MCF 10A (cell line): ENCODE data around the gene PSMD2. TPM values are rescaled to one million over a fixed set of nuclear protein-coding genes. Genes with fewer than 3 reads are reported as not detected.
A peak's percentile ranks its signal among the peaks of the same experiment; 100 is the strongest.
"Not testable (repeated sequence)": the region's sequence is repeated elsewhere in the genome, so short reads cannot be mapped to it uniquely, and the experiment has no call there.

Experiments
- BruUV-seq: library from RNA; stranded (reverse); fragments of 400-500 nt; replicated peaks from 2 replicates; lab custom pipeline; 2021; lab: Mats Ljungman, UMichigan
- CTCF ChIA-PET: fragments of 300-600 bp; sonication (Branson Sonifier 250); formaldehyde crosslinking; extraction: SDS; loops from one replicate; lab custom pipeline; 2021; ENCODE audit warnings: antibody characterized with exemption, inconsistent platforms; lab: Yijun Ruan, JAX
- POLR2A ChIA-PET: fragments of 300-600, 350-650 bp; sonication (Branson Sonifier 250); formaldehyde crosslinking; extraction: SDS; loops from one replicate; lab custom pipeline; 2020; ENCODE audit warnings: antibody characterized with exemption, inconsistent platforms; lab: Yijun Ruan, JAX
- DNase-seq: peaks from one replicate; pipeline ENCODE4 v3.0.0-alpha.2; 2018; ENCODE audit not compliant: unreplicated experiment
- H3K27ac Mint-ChIP-seq: one replicate; pipeline ENCODE4 v1.8.0; 2022; ENCODE audit warnings: mild to moderate bottlenecking, low read depth, mixed read lengths; ENCODE audit not compliant: unreplicated experiment
- H3K27me3 Mint-ChIP-seq: one replicate; pipeline ENCODE4 v1.8.0; 2022; ENCODE audit warnings: mixed read lengths; ENCODE audit not compliant: insufficient read depth, unreplicated experiment
- H3K36me3 Mint-ChIP-seq: one replicate; pipeline ENCODE4 v1.8.0; 2022; ENCODE audit warnings: mild to moderate bottlenecking, moderate library complexity, mixed read lengths; ENCODE audit not compliant: insufficient read depth, unreplicated experiment
- H3K4me1 Mint-ChIP-seq: one replicate; pipeline ENCODE4 v1.8.0; 2022; ENCODE audit warnings: mixed read lengths; ENCODE audit not compliant: insufficient read depth, unreplicated experiment
- H3K4me3 Mint-ChIP-seq: one replicate; pipeline ENCODE4 v1.8.0; 2022; ENCODE audit warnings: mild to moderate bottlenecking, moderate library complexity, mixed read lengths; ENCODE audit not compliant: unreplicated experiment
- H3K9me3 Mint-ChIP-seq: one replicate; pipeline ENCODE4 v1.8.0; 2022; ENCODE audit warnings: mixed read lengths; ENCODE audit not compliant: unreplicated experiment
- intact Hi-C: fragments of 100-400 bp; cut with micrococcal nuclease; formaldehyde crosslinking; loops from 2 replicates; pipeline ENCODE4 v1.14.1; 2022
- total RNA-seq: library from RNA; stranded (reverse); gene quantifications from 2 replicates; pipeline ENCODE4 v1.2.3, GENCODE V29; 2022
- TF ChIP-seq, protein P1 (sequence below): fragments of 200-600 bp; IDR thresholded peaks from one replicate; pipeline ENCODE4 v1.8.0; 2022; ENCODE audit warnings: antibody characterized with exemption, mild to moderate bottlenecking; ENCODE audit not compliant: unreplicated experiment

PSMD2 gene
- total RNA-seq, 1 experiment from 2014 or later: 284 TPM

DNA sequence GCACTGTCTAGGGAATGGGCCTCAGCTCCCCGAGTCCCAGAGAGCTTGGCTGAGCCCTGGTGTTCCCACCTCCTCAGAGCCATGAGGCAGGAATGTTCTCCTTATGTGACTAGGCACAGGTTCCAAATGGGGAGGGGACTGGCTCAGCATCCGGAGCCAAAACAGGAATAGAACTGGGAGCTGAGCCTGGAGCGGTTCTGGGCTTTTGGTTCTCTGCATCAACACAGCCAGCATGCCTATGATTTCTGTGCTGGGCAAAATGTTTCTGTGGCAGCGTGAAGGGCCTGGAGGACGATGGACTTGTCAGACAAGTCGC lies 38.3 kb downstream of the PSMD2 start, which contains the start of gene FAM131A:
Gene FAM131A, plus strand, starts transcription at position 202 of the 316 bp plus-strand sequence. Its CDS starts 31 bp downstream, at position 233.
- Mint-ChIP-seq H3K9me3 (no peaks in the 10 kb centered on the region), H3K4me1 (peaks cover 44% of the 10 kb centered on the region), H3K4me3 (peak within 1 kb of the TSS; percentile 84), H3K27ac (peak within 1 kb of the TSS; percentile 89), H3K27me3 (no peaks in the 10 kb centered on the region), H3K36me3 (peaks cover 40% of the 10 kb centered on the region)
- DNase-seq: no peak
- POLR2A ChIA-PET: interaction anchor here (0.7 to 2.0 kb wide), 6 partner anchors 11 to 34 kb away, joined by 3 to 8 read pairs (median 3); no protein-coding TSS in a partner anchor
- TF ChIP-seq, protein P1, sequence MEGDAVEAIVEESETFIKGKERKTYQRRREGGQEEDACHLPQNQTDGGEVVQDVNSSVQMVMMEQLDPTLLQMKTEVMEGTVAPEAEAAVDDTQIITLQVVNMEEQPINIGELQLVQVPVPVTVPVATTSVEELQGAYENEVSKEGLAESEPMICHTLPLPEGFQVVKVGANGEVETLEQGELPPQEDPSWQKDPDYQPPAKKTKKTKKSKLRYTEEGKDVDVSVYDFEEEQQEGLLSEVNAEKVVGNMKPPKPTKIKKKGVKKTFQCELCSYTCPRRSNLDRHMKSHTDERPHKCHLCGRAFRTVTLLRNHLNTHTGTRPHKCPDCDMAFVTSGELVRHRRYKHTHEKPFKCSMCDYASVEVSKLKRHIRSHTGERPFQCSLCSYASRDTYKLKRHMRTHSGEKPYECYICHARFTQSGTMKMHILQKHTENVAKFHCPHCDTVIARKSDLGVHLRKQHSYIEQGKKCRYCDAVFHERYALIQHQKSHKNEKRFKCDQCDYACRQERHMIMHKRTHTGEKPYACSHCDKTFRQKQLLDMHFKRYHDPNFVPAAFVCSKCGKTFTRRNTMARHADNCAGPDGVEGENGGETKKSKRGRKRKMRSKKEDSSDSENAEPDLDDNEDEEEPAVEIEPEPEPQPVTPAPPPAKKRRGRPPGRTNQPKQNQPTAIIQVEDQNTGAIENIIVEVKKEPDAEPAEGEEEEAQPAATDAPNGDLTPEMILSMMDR: no peak
- intact Hi-C loops: no loop called here
- BruUV-seq: no TSS peak
- CTCF ChIA-PET: interaction anchor here (1.2 to 1.4 kb wide), 2 partner anchors 16 to 25 kb away, joined by 3 to 5 read pairs; partner anchors contain the start of genes CLCN2 and POLR2H

DNA sequence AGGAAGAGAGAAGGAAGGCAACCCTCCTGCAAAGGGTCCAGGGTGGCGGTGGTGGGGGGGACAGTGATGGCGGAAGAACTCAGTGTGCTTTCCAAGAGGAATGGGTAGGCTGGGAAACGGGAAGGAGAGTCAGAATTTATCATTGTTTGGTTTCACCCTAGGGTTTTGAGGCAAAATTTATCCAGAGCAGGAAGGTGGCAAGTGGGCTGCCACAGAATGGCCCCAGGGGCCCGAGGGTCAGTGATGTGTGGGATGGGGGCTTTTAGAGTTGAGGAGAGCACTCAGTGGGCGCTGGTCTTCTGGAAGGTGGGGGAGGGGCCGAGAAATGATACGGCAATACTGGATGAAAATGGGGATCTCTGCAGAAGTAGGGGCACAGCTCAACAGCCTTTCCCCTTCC lies 38.9 kb downstream of the PSMD2 start:
- ChIA-PET POLR2A (interaction anchor here (1.1 to 2.0 kb wide), 5 partner anchors 11 to 34 kb away, joined by 3 to 8 read pairs (median 3); no protein-coding TSS in a partner anchor), CTCF (interaction anchor here (2.0 kb wide), 1 partner anchor 17 kb away, joined by 8 read pairs; no protein-coding TSS in a partner anchor)
- BruUV-seq: no TSS peak
- Mint-ChIP-seq H3K27me3 (no peaks in the 10 kb centered on the region), H3K36me3 (peaks cover 33% of the 10 kb centered on the region), H3K4me1 (peaks cover 38% of the 10 kb centered on the region), H3K4me3 (no peak overlapping the region), H3K27ac (no peak overlapping the region), H3K9me3 (no peaks in the 10 kb centered on the region)
- DNase-seq: no peak
- TF ChIP-seq, protein P1: no peak
- intact Hi-C loops: no loop called here

DNA sequence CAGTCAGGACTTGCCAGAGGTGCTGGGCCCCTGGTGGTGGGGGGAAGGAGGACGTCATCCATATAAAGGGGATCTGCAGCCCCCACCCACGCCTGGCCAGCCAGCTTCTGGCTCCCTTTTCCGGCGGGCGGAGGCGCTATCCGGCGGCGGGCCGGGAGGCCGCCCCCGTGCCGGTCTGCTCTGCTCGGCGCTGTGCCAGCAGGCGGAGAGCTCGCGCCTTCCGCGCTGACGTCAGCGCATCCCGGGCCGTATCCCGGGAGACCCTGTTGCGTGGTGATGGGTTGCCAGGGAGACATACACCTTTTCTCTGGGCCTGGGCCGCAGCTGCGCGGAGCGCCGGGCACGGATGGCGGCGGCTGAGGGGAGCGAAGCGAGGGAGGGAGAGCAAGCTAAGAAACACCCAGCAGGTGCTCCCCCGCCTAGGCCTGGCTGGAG lies 39.5 kb downstream of the PSMD2 start:
- no TSS peak for BruUV-seq
- Mint-ChIP-seq H3K4me1 (peaks cover 33% of the 10 kb centered on the region), H3K36me3 (peaks cover 29% of the 10 kb centered on the region), H3K4me3 (no peak overlapping the region), H3K9me3 (no peaks in the 10 kb centered on the region), H3K27me3 (no peaks in the 10 kb centered on the region), H3K27ac (no peak overlapping the region)
- POLR2A ChIA-PET: interaction anchor here (0.6 to 2.0 kb wide), 2 partner anchors 22 to 24 kb away, joined by 3 to 4 read pairs; no protein-coding TSS in a partner anchor
- DNase-seq: no peak
- CTCF ChIA-PET: interaction anchor here (1.2 to 2.0 kb wide), 2 partner anchors 16 to 33 kb away, joined by 3 to 8 read pairs; no protein-coding TSS in a partner anchor
- intact Hi-C loops: no loop called here
- TF ChIP-seq, protein P1: no peak

DNA sequence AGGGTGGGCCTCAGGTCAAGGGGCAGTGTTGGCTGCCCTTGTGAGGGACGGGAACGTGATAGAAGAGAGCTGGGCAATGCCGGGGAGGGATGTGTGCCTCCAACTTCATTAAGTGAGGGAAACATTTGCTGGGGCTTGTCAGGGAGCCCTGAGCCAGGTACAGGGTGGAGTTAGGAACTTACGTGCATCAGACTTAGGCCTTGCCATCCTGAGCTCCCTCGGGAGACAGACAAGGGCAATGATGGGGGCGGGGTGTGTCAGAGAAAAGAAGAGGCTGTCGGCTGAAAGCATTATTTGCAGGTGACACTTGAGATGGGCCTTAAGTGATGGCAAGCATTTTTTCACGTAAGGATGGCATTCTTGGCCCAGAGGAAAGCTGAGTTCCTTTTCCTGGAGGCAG lies 40.0 kb downstream of the PSMD2 start:
- DNase-seq: no peak
- Mint-ChIP-seq H3K36me3 (peaks cover 29% of the 10 kb centered on the region), H3K4me1 (peaks cover 28% of the 10 kb centered on the region), H3K27me3 (no peaks in the 10 kb centered on the region), H3K27ac (no peak overlapping the region), H3K9me3 (no peaks in the 10 kb centered on the region), H3K4me3 (no peak overlapping the region)
- ChIA-PET CTCF (interaction anchor here (1.2 to 2.0 kb wide), 2 partner anchors 16 to 33 kb away, joined by 3 to 8 read pairs; no protein-coding TSS in a partner anchor), POLR2A (interaction anchor here (0.6 kb wide), 1 partner anchor 23 kb away, joined by 3 read pairs; no protein-coding TSS in a partner anchor)
- no TSS peak for BruUV-seq
- TF ChIP-seq, protein P1: no peak
- intact Hi-C loops: no loop called here

DNA sequence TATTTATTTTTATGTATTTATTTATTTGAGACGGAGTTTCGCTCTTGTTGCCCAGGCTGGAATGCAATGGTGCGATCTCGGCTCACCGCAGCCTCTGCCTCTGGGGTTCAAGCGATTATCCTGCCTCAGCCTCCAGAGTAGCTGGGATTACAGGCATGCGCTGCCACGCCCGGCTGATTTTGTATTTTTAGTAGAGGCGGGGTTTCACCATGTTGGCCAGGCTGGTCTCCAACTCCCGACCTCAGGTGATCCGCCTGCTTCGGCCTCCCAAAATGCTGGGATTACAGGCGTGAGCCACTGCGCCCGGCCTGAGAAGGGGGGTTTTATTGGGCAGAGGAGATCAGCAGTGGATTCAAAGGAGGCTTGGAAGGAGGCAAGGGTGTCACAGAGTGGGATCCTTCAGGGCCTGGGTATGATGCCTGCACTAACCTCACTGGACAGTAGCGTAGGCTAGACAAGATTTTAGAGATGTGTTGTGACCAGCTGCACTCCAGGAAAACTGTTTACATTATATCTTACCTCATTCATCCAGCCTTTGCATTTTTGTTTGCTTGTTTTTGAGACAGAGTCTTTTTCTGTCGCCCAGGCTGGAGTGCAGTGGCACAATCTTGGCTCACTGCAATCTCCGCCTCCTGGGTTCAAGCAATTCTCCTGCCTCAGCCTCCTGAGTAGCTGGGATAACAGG lies 40.6 kb downstream of the PSMD2 start:
- DNase-seq, H3K4me3 Mint-ChIP-seq, H3K9me3 Mint-ChIP-seq, BruUV-seq, intact Hi-C loops, H3K27ac Mint-ChIP-seq, H3K27me3 Mint-ChIP-seq: not testable (repeated sequence)
- H3K36me3 Mint-ChIP-seq: peaks cover 26% of the 10 kb centered on the region
- peaks cover 24% of the 10 kb centered on the region for H3K4me1 Mint-ChIP-seq
- ChIA-PET CTCF (interaction anchor here (1.2 to 2.0 kb wide), 2 partner anchors 15 to 34 kb away, joined by 3 to 8 read pairs; no protein-coding TSS in a partner anchor), POLR2A (interaction anchor here (0.6 kb wide), 1 partner anchor 918 kb away, joined by 3 read pairs; no protein-coding TSS in a partner anchor)
